Endothelial cell of umbilical vein (primary cell): Measurements from ENCODE around the gene BACH2. TPM values are rescaled to one million over a fixed set of nuclear protein-coding genes. Genes with fewer than 3 reads are reported as not detected.

Experiments used
- BruUV-seq: library from RNA; stranded (reverse); fragments of 400-500 nt; replicated peaks from 2 replicates; lab custom pipeline; 2021; lab: Mats Ljungman, UMichigan
- CTCF ChIA-PET: fragments of 300-600, 350-600 bp; sonication (Branson Sonifier 250); formaldehyde crosslinking; loops from one replicate; lab custom pipeline; 2021; ENCODE audit warnings: antibody characterized with exemption, inconsistent platforms; lab: Charles Lee
- POLR2A ChIA-PET: fragments of 300-600, 350-600 bp; sonication (Branson Sonifier 250); formaldehyde crosslinking; loops from one replicate; lab custom pipeline; 2021; ENCODE audit warnings: antibody characterized with exemption, inconsistent platforms; lab: Charles Lee
- DNase-seq: peaks from one replicate; pipeline ENCODE4 v3.0.0-alpha.2; 2011; ENCODE audit warnings: low read depth, low spot score
- FAIRE-seq: peaks from 2 replicates; lab custom pipeline; 2011; peaks lifted over from hg19 to GRCh38; lab: Jason Lieb, UNC
- H2AFZ ChIP-seq: 2 replicates; pipeline ENCODE4 v1.6.0; 2012; ENCODE audit warnings: low read depth, low read length, control low read depth, inconsistent platforms
- H3K27ac ChIP-seq: 2 replicates; pipeline ENCODE4 v1.5.1; 2011; ENCODE audit warnings: low read depth, mild to moderate bottlenecking, control low read depth, low read length, moderate library complexity; ENCODE audit not compliant: insufficient read depth
- H3K27me3 ChIP-seq, 2 experiments: 2 replicates each; pipeline versions ENCODE4 v1.6.0 to v1.6.1; 2011; ENCODE audit warnings: low read length in 2 of 2, mixed read lengths in 1 of 2; ENCODE audit not compliant: control insufficient read depth in 2 of 2, insufficient read depth in 2 of 2
- H3K36me3 ChIP-seq, 2 experiments: 2 replicates in 1 of 2; 3 replicates in 1 of 2; pipeline ENCODE4 v1.5.1; 2011; ENCODE audit warnings: low read length in 2 of 2, mild to moderate bottlenecking in 1 of 2, moderate library complexity in 1 of 2; ENCODE audit not compliant: control insufficient read depth in 2 of 2, insufficient read depth in 2 of 2; ENCODE audit errors: extremely low read depth in 1 of 2
- H3K4me1 ChIP-seq: 3 replicates; pipeline ENCODE4 v1.5.1; 2011; ENCODE audit warnings: mild to moderate bottlenecking, low read length; ENCODE audit not compliant: control insufficient read depth, insufficient read depth; ENCODE audit errors: extremely low read depth
- H3K4me2 ChIP-seq: 2 replicates; pipeline ENCODE4 v1.6.1; 2011; ENCODE audit warnings: low read length, control low read depth, mixed read lengths; ENCODE audit not compliant: insufficient read depth
- H3K4me3 ChIP-seq, 3 experiments: fragments of 200-600 bp in 1 of 3; sonication (generic), shearing (Covaris generic) in 1 of 3; replicated peaks in 1 of 3; 2 replicates each; pipeline ENCODE4 v1.5.1; 2011 to 2016; ENCODE audit warnings: control low read depth in 3 of 3, low read length in 3 of 3, mild to moderate bottlenecking in 2 of 3, inconsistent platforms in 1 of 3, low read depth in 1 of 3, moderate library complexity in 1 of 3; ENCODE audit not compliant: insufficient read depth in 1 of 3
- H3K79me2 ChIP-seq: 2 replicates; pipeline ENCODE4 v1.6.0; 2012; ENCODE audit warnings: low read length, inconsistent platforms; ENCODE audit not compliant: control insufficient read depth, insufficient read depth
- H3K9ac ChIP-seq: replicated peaks from 2 replicates; pipeline ENCODE3; 2011; ENCODE audit warnings: low read length, control low read depth; ENCODE audit not compliant: insufficient read depth; ENCODE audit errors: extremely low read depth
- H3K9me1 ChIP-seq: replicated peaks from 3 replicates; pipeline ENCODE4 v1.6.0; 2011; ENCODE audit warnings: mild to moderate bottlenecking, low read length; ENCODE audit not compliant: control insufficient read depth, insufficient read depth; ENCODE audit errors: extremely low read depth
- H3K9me3 ChIP-seq: replicated peaks from 2 replicates; pipeline ENCODE4 v1.5.1; 2012; ENCODE audit warnings: low read length, inconsistent platforms; ENCODE audit not compliant: control insufficient read depth, insufficient read depth
- H4K20me1 ChIP-seq: replicated peaks from 2 replicates; pipeline ENCODE3; 2011; ENCODE audit warnings: mild to moderate bottlenecking, low read length; ENCODE audit not compliant: control insufficient read depth, insufficient read depth; ENCODE audit errors: extremely low read depth
- EZH2 ChIP-seq: IDR thresholded peaks from 2 replicates; pipeline ENCODE4 v1.6.1; 2012; ENCODE audit warnings: borderline replicate concordance, low read depth, mild to moderate bottlenecking, moderate library complexity, low read length, inconsistent platforms; ENCODE audit not compliant: severe bottlenecking
- FOS ChIP-seq: IDR thresholded peaks from 2 replicates; pipeline ENCODE4 v1.6.1; 2011; ENCODE audit warnings: mild to moderate bottlenecking, low read length, moderate library complexity, borderline replicate concordance; ENCODE audit not compliant: insufficient read depth
- GATA2 ChIP-seq: IDR thresholded peaks from 2 replicates; pipeline ENCODE4 v1.7.0; 2011; ENCODE audit warnings: low read depth, mild to moderate bottlenecking, moderate library complexity, mixed read lengths, low read length; ENCODE audit not compliant: insufficient read length, insufficient read depth
- JUN ChIP-seq: IDR thresholded peaks from 2 replicates; pipeline ENCODE4 v1.6.1; 2011; ENCODE audit warnings: borderline replicate concordance, low read depth; ENCODE audit not compliant: insufficient read length, insufficient read depth
- MAX ChIP-seq: IDR thresholded peaks from 2 replicates; pipeline ENCODE4 v1.6.1; 2011; ENCODE audit not compliant: insufficient read depth, insufficient read length
- MYC ChIP-seq: IDR thresholded peaks from one replicate; pipeline ENCODE4 v1.6.1; 2011; ENCODE audit warnings: mild to moderate bottlenecking, low read depth, low read length
- POLR2A ChIP-seq: IDR thresholded peaks from 2 replicates; pipeline ENCODE4 v1.6.1; 2012; ENCODE audit warnings: low read depth, mild to moderate bottlenecking, control low read depth, low read length
- POLR2AphosphoS5 ChIP-seq: IDR thresholded peaks from 2 replicates; pipeline ENCODE4 v1.6.1; 2012; ENCODE audit warnings: low read depth, mild to moderate bottlenecking, control low read depth, low read length, moderate library complexity; ENCODE audit not compliant: insufficient read depth
- dilution Hi-C: fragments of 300-500 bp; cut with MboI; formaldehyde crosslinking; loops from one replicate; pipeline ENCODE4 v1.15.0; 2019; ENCODE audit warnings: low sequenced_read_pairs; ENCODE audit not compliant: extremely low pct_ligation_motif_present
- intact Hi-C: fragments of 100-400 bp; cut with micrococcal nuclease; formaldehyde crosslinking; loops from one replicate; pipeline ENCODE4 v1.10.0; 2022
- polyA plus RNA-seq, 4 experiments: library from polyadenylated mRNA; depleted of rRNA in 3 of 4; stranded (reverse) in 3 of 4; unstranded in 1 of 4; fragments of >200 nt; gene quantifications; 2 replicates each; pipeline versions ENCODE4 v1.2.1 to v1.2.3, GENCODE V29; 2011 to 2012; ENCODE audit warnings: missing spikeins in 1 of 4
- total RNA-seq: library from RNA; stranded (reverse); gene quantifications from 2 replicates; pipeline ENCODE4 v1.2.3, GENCODE V29; 2021
- TF ChIP-seq, protein P1 (sequence below), 2 donors: IDR thresholded peaks; 1 replicate in 1 of 2; 2 replicates in 1 of 2; pipeline ENCODE4 v1.5.1; 2011; ENCODE audit warnings: low read length in 2 of 2, mild to moderate bottlenecking in 2 of 2, moderate library complexity in 2 of 2, control low read depth in 1 of 2, inconsistent platforms in 1 of 2, low read depth in 1 of 2; ENCODE audit not compliant: insufficient read depth in 1 of 2; ENCODE audit errors: extremely low read depth in 1 of 2

The BACH2 gene
- total and polyA plus RNA-seq, 2 donors (not counting 3 experiments of a cell fraction or from before 2014, with no cell fraction given) = 1.7 to 5.6 TPM

DNA sequence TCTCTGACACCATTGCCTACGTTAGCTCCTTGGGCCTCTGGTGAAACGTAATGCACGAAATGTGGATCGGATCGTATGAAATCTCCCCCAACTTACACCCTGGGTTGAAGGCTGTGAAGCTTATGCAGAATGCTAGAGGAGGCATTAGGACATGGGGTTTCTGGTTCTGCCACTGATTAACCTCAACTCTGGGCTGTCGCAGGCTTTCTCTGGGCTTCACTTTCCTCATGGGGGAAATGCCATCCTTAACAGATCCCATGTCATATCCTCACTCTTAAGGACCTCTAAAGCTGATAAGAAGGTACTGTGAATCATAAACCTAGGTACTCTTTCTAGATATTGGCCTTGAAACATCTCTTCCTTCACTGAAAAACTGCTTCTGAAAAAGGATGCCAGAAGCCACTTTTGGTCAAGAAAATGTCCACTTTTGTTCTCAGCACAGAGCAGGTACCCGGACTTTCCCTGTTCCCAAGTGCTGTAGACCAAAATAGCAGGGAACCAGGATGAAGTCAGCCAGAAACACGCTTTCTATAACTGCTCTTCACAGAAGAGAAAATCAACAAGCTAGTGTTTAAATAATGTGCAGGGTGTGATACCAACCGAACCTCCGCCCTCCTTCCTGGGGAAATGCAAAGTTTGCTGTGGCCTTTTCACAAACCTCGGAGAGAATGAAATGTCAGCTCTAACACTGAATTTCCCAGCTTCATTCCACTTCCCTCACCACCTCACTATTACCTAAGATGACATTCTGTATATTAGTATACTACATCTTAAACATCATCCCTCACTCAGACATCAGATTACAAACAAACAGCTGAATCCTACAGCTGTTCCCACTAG is 118.9 kb downstream of the BACH2 start:
- ChIA-PET POLR2A (no interaction called here), CTCF (interaction anchor here (1.0 to 1.9 kb wide), 3 partner anchors 41 to 237 kb away, joined by 3 to 12 read pairs (median 3); no protein-coding TSS in a partner anchor)
- Histone ChIP-seq H4K20me1 (no peaks in the 10 kb centered on the region), H3K27ac (no peak overlapping the region), H3K9ac (no peak overlapping the region), H3K9me3 (no peaks in the 10 kb centered on the region), H3K9me1 (no peaks in the 10 kb centered on the region), H3K36me3 (no peaks in the 10 kb centered on the region), H3K4me2 (no peak overlapping the region), H3K4me3 (no peak overlapping the region), H3K27me3 (peaks cover 9 to 11% of the 10 kb centered on the region in 2 experiments), H3K79me2 (no peaks in the 10 kb centered on the region), H3K4me1 (no peaks in the 10 kb centered on the region), H2AFZ (no peak overlapping the region)
- FAIRE-seq (no peak), DNase-seq (no peak)
- intact Hi-C loops (loop anchor here (10.0 kb wide), 1 partner anchor 233 kb away; no protein-coding TSS in a partner anchor), dilution Hi-C loops (no loop called here)
- no peak for TF ChIP-seq GATA2
- no peak for TF ChIP-seq MYC
- no peak for TF ChIP-seq JUN
- no peak for TF ChIP-seq POLR2A
- TF ChIP-seq FOS = no peak
- TF ChIP-seq MAX = no peak
- no peak for TF ChIP-seq POLR2AphosphoS5
- no peak for TF ChIP-seq EZH2
- TF ChIP-seq, protein P1, sequence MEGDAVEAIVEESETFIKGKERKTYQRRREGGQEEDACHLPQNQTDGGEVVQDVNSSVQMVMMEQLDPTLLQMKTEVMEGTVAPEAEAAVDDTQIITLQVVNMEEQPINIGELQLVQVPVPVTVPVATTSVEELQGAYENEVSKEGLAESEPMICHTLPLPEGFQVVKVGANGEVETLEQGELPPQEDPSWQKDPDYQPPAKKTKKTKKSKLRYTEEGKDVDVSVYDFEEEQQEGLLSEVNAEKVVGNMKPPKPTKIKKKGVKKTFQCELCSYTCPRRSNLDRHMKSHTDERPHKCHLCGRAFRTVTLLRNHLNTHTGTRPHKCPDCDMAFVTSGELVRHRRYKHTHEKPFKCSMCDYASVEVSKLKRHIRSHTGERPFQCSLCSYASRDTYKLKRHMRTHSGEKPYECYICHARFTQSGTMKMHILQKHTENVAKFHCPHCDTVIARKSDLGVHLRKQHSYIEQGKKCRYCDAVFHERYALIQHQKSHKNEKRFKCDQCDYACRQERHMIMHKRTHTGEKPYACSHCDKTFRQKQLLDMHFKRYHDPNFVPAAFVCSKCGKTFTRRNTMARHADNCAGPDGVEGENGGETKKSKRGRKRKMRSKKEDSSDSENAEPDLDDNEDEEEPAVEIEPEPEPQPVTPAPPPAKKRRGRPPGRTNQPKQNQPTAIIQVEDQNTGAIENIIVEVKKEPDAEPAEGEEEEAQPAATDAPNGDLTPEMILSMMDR (IDR thresholded peaks at IDR 0.05; ENCODE audit: extremely low read depth in 1 of 2, insufficient read depth in 1 of 2, low read depth in 1 of 2, low read length in 2 of 2) = no peak
- no TSS peak for BruUV-seq
